Stimulated activated CD8-positive, alpha-beta memory T cell treated with anti-CD3 and anti-CD28 coated beads, Interleukin-12 subunit alpha, Interleukin-12 subunit beta, amount 100 ng/mL, for 4 hours (primary cell): ENCODE data around the gene KCTD13.
"Not testable (repeated sequence)": the region's sequence is repeated elsewhere in the genome, so short reads cannot be mapped to it uniquely, and the experiment has no call there.

ENCODE experiments used
- DNase-seq: peaks from one replicate; pipeline ENCODE4 v3.0.0-alpha.2; 2020; ENCODE audit warnings: low read depth

The KCTD13 gene

DNA sequence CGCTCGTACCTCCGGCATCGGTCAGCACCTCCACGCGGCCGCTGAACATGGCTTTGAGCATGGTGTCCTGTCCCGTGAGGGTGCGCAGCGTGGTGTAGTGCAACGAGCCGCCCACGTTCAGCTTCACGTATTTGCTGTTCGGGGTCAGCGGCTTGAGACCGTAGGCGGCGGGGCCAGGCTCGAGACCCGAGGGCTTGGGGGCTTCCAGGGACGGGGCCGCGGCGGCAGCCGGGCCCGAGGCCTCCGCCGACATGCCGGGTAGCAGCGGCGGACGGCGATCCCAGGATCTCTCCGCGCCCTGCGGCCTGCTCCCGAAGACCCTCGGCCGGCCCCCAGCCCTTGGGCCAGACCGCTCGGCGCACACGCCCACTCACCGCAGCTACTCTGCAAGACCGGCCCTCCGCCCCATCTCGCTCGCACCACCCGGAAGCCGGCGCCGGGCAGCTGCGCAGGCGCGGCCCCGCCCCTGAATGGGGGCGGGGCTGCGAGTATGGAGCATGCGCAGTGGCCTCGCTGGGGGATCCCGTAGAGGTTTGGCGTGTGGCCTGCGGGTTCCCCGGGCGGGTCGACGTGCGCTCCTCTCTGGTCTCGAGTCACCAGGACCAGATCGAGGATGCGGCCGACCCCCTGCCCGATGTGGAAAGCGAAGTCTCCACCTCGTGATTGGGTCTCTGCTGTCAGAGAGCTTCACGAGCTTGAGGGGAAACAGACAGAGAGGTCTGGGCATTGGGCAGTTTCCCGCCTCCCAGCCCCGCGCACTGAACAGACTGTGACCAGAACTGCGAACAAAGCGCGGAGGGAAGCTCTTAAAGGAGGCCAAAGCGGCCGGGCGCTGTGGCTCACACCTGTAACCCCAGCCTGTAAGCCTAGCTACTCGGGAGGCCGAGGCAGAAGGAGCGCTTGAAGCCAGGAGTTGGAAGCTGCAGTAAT lies at the start of gene KCTD13:
Gene KCTD13, minus strand, starts transcription at position 446 of the 930 bp plus-strand sequence. Its CDS starts 193 bp downstream, at position 253.
- peak; percentile 87 for DNase-seq

GRCh38 chr16:29975134-29975538 lies 49.1 kb upstream of the KCTD13 start:
- no peak for DNase-seq

DNA sequence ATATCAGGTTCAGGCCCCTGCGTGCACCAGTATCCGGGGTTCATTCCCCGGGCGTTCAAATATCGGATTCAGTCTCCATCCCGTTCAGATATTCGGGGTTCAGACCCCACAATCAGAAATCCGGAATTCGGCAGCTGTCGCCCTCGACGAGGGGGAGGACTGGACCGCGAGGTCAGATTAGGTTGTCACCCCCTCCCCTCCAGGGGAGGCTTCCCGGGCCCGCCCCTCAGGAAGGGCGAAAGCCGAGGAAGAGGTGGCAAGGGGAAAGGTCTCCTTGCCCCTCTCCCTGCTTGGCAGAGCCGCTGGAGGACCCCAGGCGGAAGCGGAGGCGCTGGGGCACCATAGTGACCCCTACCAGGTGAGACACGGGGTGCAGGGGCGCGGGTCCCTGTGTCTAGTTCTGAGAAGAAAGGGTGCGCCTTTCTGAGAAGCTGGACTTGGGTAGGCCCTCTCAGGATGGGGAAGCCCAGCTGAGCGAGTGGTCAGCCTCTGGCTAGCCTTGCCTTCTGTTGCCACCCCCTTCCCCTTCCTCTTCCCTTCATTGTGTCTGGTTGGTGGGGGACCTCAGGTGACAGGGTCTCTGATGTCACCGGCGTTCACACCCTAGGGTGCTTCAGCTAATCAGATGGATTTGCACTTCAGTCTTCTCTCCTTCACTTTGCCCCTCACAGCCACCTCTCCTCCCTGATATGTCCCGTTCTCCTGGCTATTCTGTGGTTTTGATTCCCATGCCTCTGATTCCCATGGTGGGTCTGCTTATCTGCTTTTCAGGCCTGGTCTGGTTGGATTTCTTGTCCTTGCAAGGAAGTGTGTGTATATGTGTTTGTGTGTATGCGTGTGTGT lies 48.5 kb upstream of the KCTD13 start:
- DNase-seq = no peak

- DNase-seq = peak; percentile 93
Measured at GRCh38 chr16:29973384-29974246, 47.6 kb upstream of the KCTD13 start, which contains the start of gene TAOK2. Gene TAOK2, plus strand, starts transcription at chr16:29973868. Its CDS starts 3,905 bp downstream, at chr16:29977773.

GRCh38 chr16:29972992-29973383 lies 47.0 kb upstream of the KCTD13 start:
- DNase-seq = no peak

GRCh38 chr16:29972500-29972899 lies 46.5 kb upstream of the KCTD13 start:
- DNase-seq = no peak

DNA sequence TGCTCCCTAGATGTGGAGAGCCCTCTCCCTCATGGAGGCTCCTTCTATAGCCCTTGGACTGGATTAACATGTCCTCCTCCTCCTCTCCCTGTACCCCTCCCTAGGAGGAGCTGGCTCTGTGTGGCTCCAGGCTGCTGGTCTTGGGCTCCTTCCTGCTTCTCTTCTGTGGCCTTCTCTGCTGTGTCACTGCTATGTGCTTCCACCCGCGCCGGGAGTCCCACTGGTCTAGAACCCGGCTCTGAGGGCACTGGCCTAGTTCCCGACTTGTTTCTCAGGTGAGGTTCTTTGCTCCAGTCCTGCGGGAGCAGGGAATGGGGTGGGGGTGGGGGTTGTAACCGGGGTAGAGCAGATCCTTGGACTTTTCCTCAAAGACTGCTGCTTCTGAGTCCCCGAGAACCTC lies 45.3 kb upstream of the KCTD13 start:
- no peak for DNase-seq

- DNase-seq = no peak
Measured at GRCh38 chr16:29968205-29968604, 42.2 kb upstream of the KCTD13 start.

GRCh38 chr16:29963021-29963743 lies 37.2 kb upstream of the KCTD13 start:
- no peak for DNase-seq

GRCh38 chr16:29962344-29962994 lies 36.4 kb upstream of the KCTD13 start:
- DNase-seq = no peak

DNA sequence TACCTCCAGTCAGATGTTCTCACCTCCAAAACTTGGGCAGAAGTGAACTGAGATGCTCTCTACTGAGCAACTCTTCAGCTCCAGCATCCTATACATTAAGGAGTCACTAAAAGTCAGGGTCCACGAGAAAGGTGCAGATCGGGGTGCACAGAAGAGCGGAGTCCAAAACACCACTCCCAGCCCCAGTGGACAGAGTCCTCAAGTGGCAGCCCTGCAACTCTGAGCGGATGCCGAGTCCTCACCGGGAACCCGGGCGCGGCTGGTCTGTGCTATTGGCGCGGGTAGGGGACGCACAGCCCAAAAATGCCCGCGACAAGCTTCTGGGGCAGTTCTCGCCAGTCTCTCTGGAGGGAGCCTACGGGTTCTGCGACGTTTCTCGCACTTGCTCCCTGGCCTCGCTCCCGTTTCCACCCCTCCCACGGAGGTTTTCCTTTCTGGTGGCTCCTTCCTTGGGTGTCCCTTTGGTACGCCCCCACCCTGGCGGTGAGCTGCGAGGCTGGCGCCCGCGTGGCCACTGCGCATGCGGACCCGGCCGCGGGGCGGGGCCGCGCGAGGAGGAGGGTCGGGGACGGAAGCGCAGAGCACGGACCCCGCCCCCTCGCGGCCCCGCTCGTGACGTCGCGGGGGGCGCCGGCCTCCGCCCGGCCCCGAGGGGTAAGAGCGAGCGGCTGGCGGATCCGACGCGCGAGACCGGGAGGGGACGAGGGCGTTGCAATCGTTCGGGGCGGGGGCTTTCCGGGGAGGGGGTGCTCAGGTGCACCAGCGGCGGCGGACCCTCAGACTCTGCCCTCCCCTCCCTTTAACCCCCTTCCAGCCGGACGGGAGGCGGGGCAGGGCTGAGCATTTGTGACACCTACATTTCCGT lies 35.7 kb upstream of the KCTD13 start, which contains the start of gene TMEM219:
Gene TMEM219, plus strand, starts transcription at position 601 of the 865 bp plus-strand sequence. CDS start 1,065 bp downstream, outside the sequence.
- peak; percentile 92 for DNase-seq

- no peak for DNase-seq
Measured at GRCh38 chr16:29961127-29961478, 35.1 kb upstream of the KCTD13 start.

GRCh38 chr16:29959821-29960220 lies 33.8 kb upstream of the KCTD13 start:
- not testable (repeated sequence) for DNase-seq

DNA sequence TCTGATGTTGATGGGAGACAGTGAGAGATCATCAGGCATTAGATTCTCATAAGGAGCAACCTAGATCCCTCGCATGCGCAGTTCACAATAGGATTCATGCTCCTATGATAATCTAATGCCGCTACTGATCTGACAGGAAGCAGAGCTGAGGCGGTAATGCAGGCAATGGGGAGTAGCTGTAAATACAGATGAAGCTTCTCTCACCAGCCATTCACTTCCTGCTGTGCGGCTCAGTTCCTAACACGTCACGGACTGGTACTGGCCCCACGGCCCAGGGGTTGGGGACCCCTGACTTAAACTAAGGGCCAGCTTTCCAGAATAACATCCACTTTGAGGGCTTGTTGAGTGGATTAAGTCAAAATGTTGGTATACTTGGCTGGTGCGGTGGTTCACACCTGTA lies 33.3 kb upstream of the KCTD13 start:
- no peak for DNase-seq

GRCh38 chr16:29958756-29959155 lies 32.7 kb upstream of the KCTD13 start:
- no peak for DNase-seq

- DNase-seq = no peak
Measured at GRCh38 chr16:29951625-29952365, 25.8 kb upstream of the KCTD13 start.

- DNase-seq = no peak
Measured at GRCh38 chr16:29950806-29951461, 24.9 kb upstream of the KCTD13 start.

- no peak for DNase-seq
Measured at GRCh38 chr16:29947897-29948296, 21.9 kb upstream of the KCTD13 start.
